ELF-1 (cell line): ENCODE results near the gene PHLDB2.

Experiments used
- DNase-seq: peaks from one replicate; pipeline ENCODE4 v3.0.0-alpha.2; 2016; ENCODE audit warnings: low read depth, low spot score

The PHLDB2 gene

DNA sequence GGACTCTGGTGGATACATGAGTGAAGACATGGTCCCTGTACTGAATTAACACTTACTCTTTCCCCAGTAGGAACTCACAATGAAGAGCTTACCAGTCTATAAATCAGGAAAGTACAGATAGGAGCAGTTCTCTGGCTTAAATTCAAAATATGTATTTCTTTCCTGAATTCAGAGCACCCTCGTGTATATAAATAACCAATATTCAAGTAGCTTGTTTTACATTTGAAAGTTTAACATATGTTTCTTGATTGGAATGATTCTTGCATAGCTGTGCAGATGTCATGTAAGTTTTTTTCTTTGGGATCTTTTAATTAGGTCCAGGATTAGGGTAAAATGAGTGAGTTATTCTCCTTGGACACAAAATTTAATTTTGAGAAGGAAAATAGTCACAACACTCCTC lies 160.7 kb downstream of the PHLDB2 start:
- no peak for DNase-seq

- DNase-seq = no peak
Observed at GRCh38 chr3:112020674-112021085, 161.6 kb downstream of the PHLDB2 start.
